Thyroid gland (tissue), 4 donors: ENCODE results near the gene OPN4.

ENCODE experiments used
- CTCF ChIP-seq, 6 experiments: fragments of 200-600 bp in 3 of 6; fragments of 450-650 bp in 3 of 6; sonication (generic) in 3 of 6; IDR thresholded peaks; one replicate each; pipeline ENCODE4 v1.5.1; 2016 to 2019; ENCODE audit warnings: antibody characterized with exemption in 6 of 6, mild to moderate bottlenecking in 2 of 6, inconsistent platforms in 1 of 6, moderate library complexity in 1 of 6
- POLR2A ChIP-seq, 2 donors: fragments of 450-650 bp; IDR thresholded peaks; one replicate each; pipeline ENCODE4 v1.6.1; 2017; ENCODE audit warnings: antibody characterized with exemption in 2 of 2, mild to moderate bottlenecking in 2 of 2, moderate library complexity in 1 of 2

GRCh38 chr10:86691333-86692022 lies 37.1 kb downstream of the OPN4 start:
- TF ChIP-seq CTCF (IDR thresholded peaks at IDR 0.05) (no peak), POLR2A (IDR thresholded peaks at IDR 0.05) (no peak)
